Measurements from ENCODE around the gene HCLS1.

DNA sequence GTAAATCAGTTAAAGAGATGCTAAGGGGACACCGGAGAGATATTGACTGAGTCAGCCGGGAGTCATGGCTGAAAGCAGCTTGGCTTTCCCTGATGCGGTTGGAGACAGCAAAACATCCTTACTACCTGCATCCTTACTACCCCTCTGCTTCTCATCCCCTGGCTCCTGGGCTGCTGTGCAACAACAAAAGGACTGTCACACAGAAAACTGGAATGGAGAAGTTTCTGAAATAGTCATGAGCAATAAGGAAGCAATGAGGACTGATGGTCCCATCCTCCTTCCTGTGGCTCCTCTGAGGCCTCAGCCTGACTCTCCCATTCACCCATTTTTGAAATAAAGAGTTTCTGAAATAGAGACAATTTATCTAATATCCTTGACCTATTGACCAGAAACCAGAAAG, 1.1 kb downstream of the HCLS1 start:
- TF ChIP-seq, protein P1, sequence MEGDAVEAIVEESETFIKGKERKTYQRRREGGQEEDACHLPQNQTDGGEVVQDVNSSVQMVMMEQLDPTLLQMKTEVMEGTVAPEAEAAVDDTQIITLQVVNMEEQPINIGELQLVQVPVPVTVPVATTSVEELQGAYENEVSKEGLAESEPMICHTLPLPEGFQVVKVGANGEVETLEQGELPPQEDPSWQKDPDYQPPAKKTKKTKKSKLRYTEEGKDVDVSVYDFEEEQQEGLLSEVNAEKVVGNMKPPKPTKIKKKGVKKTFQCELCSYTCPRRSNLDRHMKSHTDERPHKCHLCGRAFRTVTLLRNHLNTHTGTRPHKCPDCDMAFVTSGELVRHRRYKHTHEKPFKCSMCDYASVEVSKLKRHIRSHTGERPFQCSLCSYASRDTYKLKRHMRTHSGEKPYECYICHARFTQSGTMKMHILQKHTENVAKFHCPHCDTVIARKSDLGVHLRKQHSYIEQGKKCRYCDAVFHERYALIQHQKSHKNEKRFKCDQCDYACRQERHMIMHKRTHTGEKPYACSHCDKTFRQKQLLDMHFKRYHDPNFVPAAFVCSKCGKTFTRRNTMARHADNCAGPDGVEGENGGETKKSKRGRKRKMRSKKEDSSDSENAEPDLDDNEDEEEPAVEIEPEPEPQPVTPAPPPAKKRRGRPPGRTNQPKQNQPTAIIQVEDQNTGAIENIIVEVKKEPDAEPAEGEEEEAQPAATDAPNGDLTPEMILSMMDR (IDR thresholded peaks at IDR 0.05; ENCODE audit: insufficient read depth, low read length, poor library complexity, severe bottlenecking), result no peak
- TF ChIP-seq EZH2phosphoT487 (conservative IDR thresholded peaks at IDR 0.05; ENCODE audit: low read length), result no peak

Data from SU-DHL-6 (cell line).